T-cell (primary cell): ENCODE results near the gene ZDHHC18. TPM values are rescaled to one million over a fixed set of nuclear protein-coding genes. Genes with fewer than 3 reads are reported as not detected.
"Not testable (repeated sequence)": the region's sequence is repeated elsewhere in the genome, so short reads cannot be mapped to it uniquely, and the experiment has no call there.

Experiments used
- ATAC-seq, 4 experiments: fragments of 200-7000 bp in 3 of 4; fragments of 150-1000 bp in 1 of 4; cut with Tn5 transposase; replicated peaks in 1 of 4; 1 replicate in 3 of 4; 2 replicates in 1 of 4; pipeline ENCODE4 v1.10.0; 2021; ENCODE audit warnings: moderate library complexity in 3 of 4, mild to moderate bottlenecking in 2 of 4, moderate number of reproducible peaks in 1 of 4
- CTCF ChIA-PET, 2 donors: fragments of 300-600 bp; sonication (Branson Sonifier 250); formaldehyde crosslinking; loops; one replicate each; lab custom pipeline; 2022; ENCODE audit warnings: antibody characterized with exemption in 2 of 2; lab: Charles Lee
- POLR2A ChIA-PET, 2 donors: fragments of 300-600 bp; sonication (Branson Sonifier 250); formaldehyde crosslinking; loops; one replicate each; lab custom pipeline; 2022; ENCODE audit warnings: antibody characterized with exemption in 2 of 2; lab: Charles Lee
- DNase-seq, 35 experiments: peaks; one replicate each; pipeline versions ENCODE4 v3.0.0 to v3.0.0-alpha.2; 2013 to 2023
- H3K27ac ChIP-seq: one replicate; pipeline ENCODE4 v1.5.1; 2013; ENCODE audit warnings: low read length
- H3K27me3 ChIP-seq, 2 experiments: replicated peaks in 1 of 2; 1 replicate in 1 of 2; 2 replicates in 1 of 2; pipeline versions ENCODE4 v1.6.1 to v1.7.0; 2013; ENCODE audit warnings: low read length in 1 of 2, mixed read lengths in 1 of 2; ENCODE audit not compliant: control insufficient read depth in 2 of 2, insufficient read depth in 2 of 2; ENCODE audit errors: extremely low read depth in 1 of 2
- H3K36me3 ChIP-seq, 2 donors: 1 replicate in 1 of 2; 2 replicates in 1 of 2; pipeline versions ENCODE4 v1.6.1 to v1.7.0; 2013; ENCODE audit warnings: low read length in 1 of 2; ENCODE audit not compliant: control insufficient read depth in 2 of 2, insufficient read depth in 1 of 2; ENCODE audit errors: extremely low read depth in 1 of 2
- H3K4me1 ChIP-seq, 2 experiments: 1 replicate in 1 of 2; 2 replicates in 1 of 2; pipeline versions ENCODE4 v1.6.1 to v1.7.0; 2013; ENCODE audit warnings: low read length in 2 of 2, mixed read lengths in 1 of 2; ENCODE audit not compliant: insufficient read depth in 2 of 2, control insufficient read depth in 1 of 2; ENCODE audit errors: extremely low read depth in 1 of 2
- H3K4me3 ChIP-seq, 2 donors: 1 replicate in 1 of 2; 2 replicates in 1 of 2; pipeline versions ENCODE4 v1.5.1 to v1.7.0; 2013; ENCODE audit warnings: mild to moderate bottlenecking in 2 of 2, low read length in 1 of 2, moderate library complexity in 1 of 2; ENCODE audit not compliant: control insufficient read depth in 1 of 2; ENCODE audit errors: extremely low read depth in 1 of 2
- H3K9me3 ChIP-seq: 2 replicates; pipeline ENCODE4 v1.7.0; 2013
- H3K27ac Mint-ChIP-seq, 2 donors: one replicate each; pipeline ENCODE4 v1.8.0; 2020 to 2021; ENCODE audit warnings: mild to moderate bottlenecking in 2 of 2, mixed read lengths in 2 of 2
- H3K27me3 Mint-ChIP-seq, 2 donors: one replicate each; pipeline ENCODE4 v1.8.0; 2021 to 2022; ENCODE audit warnings: mixed read lengths in 2 of 2
- H3K36me3 Mint-ChIP-seq: one replicate; pipeline ENCODE4 v1.8.0; 2021; ENCODE audit warnings: mixed read lengths
- H3K4me1 Mint-ChIP-seq, 3 donors: one replicate each; pipeline ENCODE4 v1.8.0; 2020 to 2022; ENCODE audit warnings: mixed read lengths in 3 of 3, mild to moderate bottlenecking in 1 of 3
- H3K4me3 Mint-ChIP-seq, 3 donors: one replicate each; pipeline ENCODE4 v1.8.0; 2020 to 2022; ENCODE audit warnings: mild to moderate bottlenecking in 3 of 3, mixed read lengths in 3 of 3, moderate library complexity in 3 of 3
- H3K9me3 Mint-ChIP-seq, 3 donors: one replicate each; pipeline ENCODE4 v1.8.0; 2020 to 2022; ENCODE audit warnings: mixed read lengths in 3 of 3
- WGBS: methylation state at CpG from one replicate; pipeline ENCODE4 v1.1.5; 2013; ENCODE audit warnings: missing lambda C conversion rate; ENCODE audit not compliant: insufficient coverage; 5-methylcytosine and 5-hydroxymethylcytosine counted together
- total RNA-seq, 35 experiments: library from RNA in 6 of 35; stranded (reverse) in 6 of 35; fragments of 120-200 nt in 1 of 35; gene quantifications; one replicate each; pipeline versions ENCODE4 v1.2.1 to v1.2.4 and lab custom pipeline; 2013 to 2026

Gene ZDHHC18
- total RNA-seq, 5 donors from 2014 or later (not counting 1 experiment from before 2014, with no cell fraction given): 41.1 to 59.9 (median 50.6) TPM

GRCh38 chr1:26874896-26875295 lies 48.4 kb downstream of the ZDHHC18 start:
- CTCF ChIA-PET: no interaction called here
- H3K27ac Mint-ChIP-seq: peak overlapping the region in 1 of 2 donors; percentile 66

GRCh38 chr1:26877326-26877725 lies 50.8 kb downstream of the ZDHHC18 start:
- no peaks in the 10 kb centered on the region for H3K4me1 ChIP-seq
- Mint-ChIP-seq H3K27ac (no peak overlapping the region), H3K4me3 (no peak overlapping the region), H3K36me3 (peaks cover 20% of the 10 kb centered on the region), H3K9me3 (no peaks in the 10 kb centered on the region), H3K4me1 (peaks cover 0 to under 1% (median 0%) of the 10 kb centered on the region in 3 donors), H3K27me3 (no peaks in the 10 kb centered on the region)
- CTCF ChIA-PET: no interaction called here
- no peak overlapping the region for H3K4me3 ChIP-seq
- no peaks in the 10 kb centered on the region for H3K27me3 ChIP-seq
- no peak for ATAC-seq
- peaks cover 7 to 57% of the 10 kb centered on the region in 2 donors for H3K36me3 ChIP-seq
- H3K9me3 ChIP-seq: no peaks in the 10 kb centered on the region
- no peak for DNase-seq
- no CpG with 5 or more reads among the region's 2 CpGs for WGBS
- no peak overlapping the region for H3K27ac ChIP-seq
- POLR2A ChIA-PET: no interaction called here

More at GRCh38 chr1:26874896-26875295, 48.4 kb downstream of the ZDHHC18 start:
- Histone ChIP-seq H3K27me3 (no peaks in the 10 kb centered on the region), H3K9me3 (no peaks in the 10 kb centered on the region), H3K4me3 (no peak overlapping the region), H3K27ac (no peak overlapping the region), H3K4me1 (no peaks in the 10 kb centered on the region), H3K36me3 (peaks cover 7 to 36% of the 10 kb centered on the region in 2 donors)
- Mint-ChIP-seq H3K27me3 (no peaks in the 10 kb centered on the region), H3K4me1 (no peaks in the 10 kb centered on the region), H3K4me3 (no peak overlapping the region), H3K36me3 (peaks cover 13% of the 10 kb centered on the region), H3K9me3 (no peaks in the 10 kb centered on the region)
- 100% methylated on average over 3 of the region's 4 CpGs for WGBS
- POLR2A ChIA-PET: interaction anchor here in 1 of 2 donors (0.5 kb wide), 1 partner anchor 21 kb away, joined by 4 read pairs; no protein-coding TSS in a partner anchor
- no peak for DNase-seq
- ATAC-seq: no peak

GRCh38 chr1:26879793-26880192 lies 53.3 kb downstream of the ZDHHC18 start:
- H3K36me3 ChIP-seq: peaks cover 15 to 76% of the 10 kb centered on the region in 2 donors
- no peak overlapping the region for H3K27ac ChIP-seq
- H3K4me1 ChIP-seq: no peaks in the 10 kb centered on the region
- ChIA-PET POLR2A (interaction anchor here in 1 of 2 donors (0.7 kb wide), 1 partner anchor 47 kb away, joined by 3 read pairs; no protein-coding TSS in a partner anchor), CTCF (interaction anchor here (0.6 to 1.9 kb wide), 2 partner anchors 14 to 281 kb away, joined by 3 to 5 read pairs; no protein-coding TSS in a partner anchor)
- WGBS: 100% methylated on average over 1 of the region's 4 CpGs
- DNase-seq: no peak
- no peaks in the 10 kb centered on the region for H3K27me3 Mint-ChIP-seq
- no peak overlapping the region for H3K27ac Mint-ChIP-seq
- no peaks in the 10 kb centered on the region for H3K27me3 ChIP-seq
- no peaks in the 10 kb centered on the region for H3K9me3 Mint-ChIP-seq
- no peak overlapping the region for H3K4me3 Mint-ChIP-seq
- ATAC-seq: no peak
- H3K36me3 Mint-ChIP-seq: peaks cover 39% of the 10 kb centered on the region
- H3K4me1 Mint-ChIP-seq: peaks cover 0 to 2% (median 0%) of the 10 kb centered on the region in 3 donors
- no peak overlapping the region for H3K4me3 ChIP-seq
- H3K9me3 ChIP-seq: no peaks in the 10 kb centered on the region

GRCh38 chr1:26881611-26882010 lies 55.1 kb downstream of the ZDHHC18 start:
- 94% methylated on average over 5 of the region's 6 CpGs for WGBS
- not testable (repeated sequence) for H3K4me3 Mint-ChIP-seq, H3K27ac Mint-ChIP-seq, H3K4me1 Mint-ChIP-seq, H3K4me3 ChIP-seq, DNase-seq, H3K4me1 ChIP-seq, H3K27ac ChIP-seq, H3K27me3 ChIP-seq, ATAC-seq, H3K9me3 ChIP-seq, H3K27me3 Mint-ChIP-seq, H3K9me3 Mint-ChIP-seq
- peaks cover 18 to 84% of the 10 kb centered on the region in 2 donors for H3K36me3 ChIP-seq
- ChIA-PET POLR2A (interaction anchor here in 1 of 2 donors (0.6 kb wide), 1 partner anchor 71 kb away, joined by 3 read pairs; no protein-coding TSS in a partner anchor), CTCF (interaction anchor here in 1 of 2 donors (0.5 to 1.6 kb wide), 3 partner anchors 9 to 274 kb away, joined by 3 to 6 read pairs (median 4); partner anchors contain the start of genes GPATCH3 and GPN2)
- peaks cover 43% of the 10 kb centered on the region for H3K36me3 Mint-ChIP-seq

- no peaks in the 10 kb centered on the region for H3K9me3 Mint-ChIP-seq
- Histone ChIP-seq H3K9me3 (no peaks in the 10 kb centered on the region), H3K4me1 (no peaks in the 10 kb centered on the region), H3K36me3 (peaks cover 12 to 82% of the 10 kb centered on the region in 2 donors), H3K4me3 (no peak overlapping the region), H3K27ac (no peak overlapping the region), H3K27me3 (no peaks in the 10 kb centered on the region)
- H3K27ac Mint-ChIP-seq: no peak overlapping the region
- ATAC-seq: no peak
- WGBS: 92% methylated on average over 5 of the region's 5 CpGs
- H3K27me3 Mint-ChIP-seq: no peaks in the 10 kb centered on the region
- no peak overlapping the region for H3K4me3 Mint-ChIP-seq
- POLR2A ChIA-PET: interaction anchor here in 1 of 2 donors (0.7 kb wide), 1 partner anchor 75 kb away, joined by 6 read pairs; no protein-coding TSS in a partner anchor
- DNase-seq: no peak
- H3K4me1 Mint-ChIP-seq: peaks cover 6 to 11% (median 8%) of the 10 kb centered on the region in 3 donors
- H3K36me3 Mint-ChIP-seq: peaks cover 48% of the 10 kb centered on the region
- CTCF ChIA-PET: interaction anchor here in 1 of 2 donors (1.0 kb wide), 1 partner anchor 50 kb away, joined by 3 read pairs; no protein-coding TSS in a partner anchor
Observed at GRCh38 chr1:26882696-26883463, 56.4 kb downstream of the ZDHHC18 start.

GRCh38 chr1:26887125-26887524 lies 60.6 kb downstream of the ZDHHC18 start:
- H3K4me1 ChIP-seq: peaks cover 7 to 28% of the 10 kb centered on the region in 2 experiments
- peak in 2 of 35 experiments; percentile 19 to 45 for DNase-seq
- no peak overlapping the region for H3K27ac ChIP-seq
- Mint-ChIP-seq H3K27me3 (no peaks in the 10 kb centered on the region), H3K27ac (peak overlapping the region in 1 of 2 donors; percentile 23), H3K9me3 (no peaks in the 10 kb centered on the region), H3K4me3 (peak overlapping the region in 2 of 3 donors; percentile 25 to 49), H3K4me1 (peaks cover 26 to 37% (median 37%) of the 10 kb centered on the region in 3 donors), H3K36me3 (peaks cover 47% of the 10 kb centered on the region)
- peaks cover 12 to 59% of the 10 kb centered on the region in 2 donors for H3K36me3 ChIP-seq
- ChIA-PET POLR2A (interaction anchor here (0.6 to 1.0 kb wide), 4 partner anchors 11 to 276 kb away, joined by 3 to 11 read pairs (median 4); partner anchors contain the start of gene GPATCH3 (in 1 of the 2)), CTCF (interaction anchor here (0.5 to 2.1 kb wide), 5 partner anchors 13 to 397 kb away, joined by 3 to 11 read pairs (median 6); partner anchors contain the start of gene GPATCH3 (in 1 of the 2))
- H3K4me3 ChIP-seq: no peak overlapping the region
- H3K27me3 ChIP-seq: no peaks in the 10 kb centered on the region
- WGBS: no CpG with 5 or more reads among the region's 1 CpG
- no peak for ATAC-seq
- H3K9me3 ChIP-seq: no peaks in the 10 kb centered on the region
